ENCODE results near the gene KCNJ6.

The KCNJ6 gene

GRCh38 chr21:37686991-37687810 lies 229.1 kb downstream of the KCNJ6 start:
- no peak for DNase-seq (ENCODE audit: low spot score)

DNA sequence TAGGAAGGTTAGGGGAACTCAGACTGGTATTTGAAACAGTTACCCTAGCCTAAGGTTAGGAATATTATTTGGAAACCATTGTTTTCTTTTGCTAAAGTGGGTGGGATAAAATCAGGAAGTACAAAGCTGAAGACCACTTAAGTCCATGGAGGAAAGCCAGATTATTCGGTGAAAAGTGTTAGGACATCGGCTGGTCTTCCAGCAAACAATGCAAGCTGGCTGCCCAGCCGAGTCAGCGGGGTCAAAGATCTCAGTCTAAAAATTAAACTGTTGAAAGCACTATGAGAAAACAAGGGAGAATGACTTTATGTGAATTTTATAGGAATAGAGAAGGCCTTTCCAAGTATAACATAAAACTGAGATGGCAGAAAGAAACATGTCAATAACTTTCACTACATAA lies 231.7 kb downstream of the KCNJ6 start:
- no peak for ATAC-seq (ENCODE audit: low read depth)
- no peak for TF ChIP-seq CTCF (IDR thresholded peaks at IDR 0.05; ENCODE audit: poor library complexity, severe bottlenecking)
- Histone ChIP-seq H3K4me3 (ENCODE audit: severe bottlenecking) (no peak overlapping the region), H3K36me3 (ENCODE audit: low read depth) (no peaks in the 10 kb centered on the region), H3K27ac (ENCODE audit: poor library complexity, severe bottlenecking) (no peak overlapping the region), H3K4me1 (ENCODE audit: insufficient read depth, poor library complexity, severe bottlenecking) (no peaks in the 10 kb centered on the region), H3K27me3 (ENCODE audit: insufficient read depth, poor library complexity, severe bottlenecking) (no peaks in the 10 kb centered on the region), H3K9me3 (ENCODE audit: severe bottlenecking) (no peaks in the 10 kb centered on the region)
- no peak for DNase-seq (ENCODE audit: low spot score)

More at GRCh38 chr21:37686991-37687810, 229.1 kb downstream of the KCNJ6 start:
- H3K27me3 ChIP-seq (ENCODE audit: insufficient read depth, poor library complexity, severe bottlenecking), result no peaks in the 10 kb centered on the region
- no peaks in the 10 kb centered on the region for H3K4me1 ChIP-seq (ENCODE audit: insufficient read depth, poor library complexity, severe bottlenecking)
- no peak overlapping the region for H3K4me3 ChIP-seq (ENCODE audit: severe bottlenecking)
- no peak for ATAC-seq (ENCODE audit: low read depth)
- H3K36me3 ChIP-seq (ENCODE audit: low read depth), result no peaks in the 10 kb centered on the region
- no peak overlapping the region for H3K27ac ChIP-seq (ENCODE audit: poor library complexity, severe bottlenecking)
- TF ChIP-seq CTCF (IDR thresholded peaks at IDR 0.05; ENCODE audit: poor library complexity, severe bottlenecking), result no peak
- no peaks in the 10 kb centered on the region for H3K9me3 ChIP-seq (ENCODE audit: severe bottlenecking)

- H3K36me3 ChIP-seq (ENCODE audit: low read depth), result no peaks in the 10 kb centered on the region
- H3K27ac ChIP-seq (ENCODE audit: poor library complexity, severe bottlenecking), result no peak overlapping the region
- H3K4me3 ChIP-seq (ENCODE audit: severe bottlenecking), result no peak overlapping the region
- H3K27me3 ChIP-seq (ENCODE audit: insufficient read depth, poor library complexity, severe bottlenecking), result no peaks in the 10 kb centered on the region
- no peak for ATAC-seq (ENCODE audit: low read depth)
- TF ChIP-seq CTCF (IDR thresholded peaks at IDR 0.05; ENCODE audit: poor library complexity, severe bottlenecking), result no peak
- H3K9me3 ChIP-seq (ENCODE audit: severe bottlenecking), result no peaks in the 10 kb centered on the region
- no peaks in the 10 kb centered on the region for H3K4me1 ChIP-seq (ENCODE audit: insufficient read depth, poor library complexity, severe bottlenecking)
- no peak for DNase-seq (ENCODE audit: low spot score)
Measured at GRCh38 chr21:37684115-37684493, 232.2 kb downstream of the KCNJ6 start.

- H3K27me3 ChIP-seq (ENCODE audit: insufficient read depth, poor library complexity, severe bottlenecking), result no peaks in the 10 kb centered on the region
- TF ChIP-seq CTCF (IDR thresholded peaks at IDR 0.05; ENCODE audit: poor library complexity, severe bottlenecking), result no peak
- ATAC-seq (ENCODE audit: low read depth), result no peak
Measured at GRCh38 chr21:37683396-37684114, 232.7 kb downstream of the KCNJ6 start.

More at GRCh38 chr21:37683396-37684114, 232.7 kb downstream of the KCNJ6 start:
- H3K4me3 ChIP-seq (ENCODE audit: severe bottlenecking), result no peak overlapping the region
- no peak overlapping the region for H3K27ac ChIP-seq (ENCODE audit: poor library complexity, severe bottlenecking)
- H3K9me3 ChIP-seq (ENCODE audit: severe bottlenecking), result no peaks in the 10 kb centered on the region
- DNase-seq (ENCODE audit: low spot score), result no peak
- no peaks in the 10 kb centered on the region for H3K36me3 ChIP-seq (ENCODE audit: low read depth)
- no peaks in the 10 kb centered on the region for H3K4me1 ChIP-seq (ENCODE audit: insufficient read depth, poor library complexity, severe bottlenecking)

All from RWPE2 (cell line).